HG02938 (cell line): ENCODE measurements around the gene PDE10A.
"Not testable (repeated sequence)": the region's sequence is repeated elsewhere in the genome, so short reads cannot be mapped to it uniquely, and the experiment has no call there.

ENCODE experiments used
- ATAC-seq: cut with Tn5 transposase; IDR thresholded peaks from one replicate; pipeline ENCODE4 v1.9.1; 2021; ENCODE audit warnings: mild to moderate bottlenecking, moderate library complexity; ENCODE audit not compliant: unreplicated experiment

The PDE10A gene

DNA sequence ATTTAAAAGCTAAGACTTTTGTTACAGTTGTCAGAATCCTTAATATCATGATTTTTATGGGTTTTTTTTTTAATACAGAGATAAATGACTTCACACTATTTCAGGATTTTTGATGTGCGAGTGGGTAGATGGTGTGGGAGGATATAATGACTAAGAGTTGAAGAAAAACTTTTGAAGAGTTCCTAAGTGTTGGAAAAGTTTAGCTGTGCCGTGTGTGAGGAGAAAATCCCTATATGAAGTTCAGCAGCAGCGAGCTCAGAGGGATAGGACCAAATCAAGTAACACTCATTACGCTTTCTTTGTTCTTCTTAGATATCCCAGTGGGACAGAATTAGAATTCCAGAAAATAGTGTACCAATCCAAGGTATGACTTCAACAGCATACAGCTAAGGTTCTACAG is 34.1 kb downstream of the PDE10A start:
- no peak for ATAC-seq

DNA sequence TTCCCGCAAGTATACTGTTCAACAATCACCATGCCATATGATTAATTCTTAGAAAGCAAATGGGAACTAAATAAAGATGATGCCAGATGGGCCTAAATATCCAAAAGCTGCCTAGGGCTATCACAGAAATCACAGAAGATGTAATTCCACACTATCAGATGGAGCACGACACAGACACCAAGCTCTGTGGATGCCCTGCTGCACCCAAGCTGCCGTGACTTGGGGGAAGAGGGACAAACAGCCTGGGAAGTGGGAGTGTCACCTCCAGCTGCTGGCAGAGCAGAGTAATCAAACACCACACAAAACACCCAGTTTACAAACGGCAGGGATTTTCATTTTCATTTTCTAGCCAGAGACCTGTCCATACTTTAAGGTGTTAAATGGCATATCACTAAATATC is 35.7 kb downstream of the PDE10A start:
- ATAC-seq = no peak

DNA sequence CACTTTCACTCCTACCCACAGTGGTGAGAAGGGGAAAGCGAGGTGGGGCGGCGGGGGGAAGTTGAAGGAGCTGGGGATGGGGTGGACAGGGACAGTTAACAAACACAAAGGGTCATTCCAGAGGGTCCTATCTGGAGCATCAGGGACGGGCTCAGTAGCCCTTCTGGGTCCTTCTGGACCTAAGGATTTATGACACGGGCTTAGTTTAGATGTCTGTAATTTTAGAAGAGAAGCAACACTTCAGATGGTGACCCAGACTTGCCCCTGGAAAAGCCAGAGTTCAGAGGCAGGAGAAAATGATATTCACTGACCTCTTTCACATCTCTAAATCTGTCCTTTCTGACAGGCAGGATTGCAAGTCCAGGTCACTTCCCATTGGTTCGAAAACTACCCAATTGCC is 36.3 kb downstream of the PDE10A start:
- ATAC-seq = no peak

DNA sequence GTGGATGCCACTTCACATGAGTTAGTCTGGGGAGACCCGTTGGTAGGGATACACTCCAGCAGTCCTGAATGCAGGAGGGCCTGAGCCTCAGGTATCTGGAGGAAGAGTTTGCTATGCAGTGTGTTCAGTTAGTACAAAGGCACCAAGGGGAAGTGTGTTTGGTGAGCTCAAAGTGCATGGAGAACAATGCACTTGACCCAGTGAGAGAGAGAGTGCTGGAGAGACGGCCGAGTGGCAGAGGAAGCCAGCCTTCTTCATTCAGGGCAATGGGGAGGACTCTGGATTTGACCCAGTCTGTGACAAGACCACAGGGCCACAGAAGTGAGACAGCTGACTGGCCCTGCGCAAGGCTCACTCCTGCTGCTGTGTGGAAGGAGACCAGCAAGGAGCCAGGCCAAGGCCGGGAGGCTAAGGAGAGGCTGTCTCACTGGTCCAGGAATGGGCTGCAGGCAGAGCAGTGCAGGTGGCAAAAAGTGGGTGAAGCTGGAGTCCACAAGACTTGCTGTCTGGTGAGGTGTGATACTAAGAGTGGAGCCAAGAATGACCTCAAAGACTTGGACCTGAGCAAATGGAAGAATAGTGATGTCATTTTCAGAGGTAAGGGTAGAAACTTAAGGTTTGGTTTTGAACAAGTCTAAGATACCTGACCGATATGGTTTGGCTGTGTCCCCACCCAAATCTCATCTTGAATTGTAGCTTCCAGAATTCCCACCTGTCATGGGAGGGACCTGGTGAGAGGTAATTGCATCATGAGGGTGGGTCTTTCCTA is 38.0 kb downstream of the PDE10A start:
- ATAC-seq = no peak

DNA sequence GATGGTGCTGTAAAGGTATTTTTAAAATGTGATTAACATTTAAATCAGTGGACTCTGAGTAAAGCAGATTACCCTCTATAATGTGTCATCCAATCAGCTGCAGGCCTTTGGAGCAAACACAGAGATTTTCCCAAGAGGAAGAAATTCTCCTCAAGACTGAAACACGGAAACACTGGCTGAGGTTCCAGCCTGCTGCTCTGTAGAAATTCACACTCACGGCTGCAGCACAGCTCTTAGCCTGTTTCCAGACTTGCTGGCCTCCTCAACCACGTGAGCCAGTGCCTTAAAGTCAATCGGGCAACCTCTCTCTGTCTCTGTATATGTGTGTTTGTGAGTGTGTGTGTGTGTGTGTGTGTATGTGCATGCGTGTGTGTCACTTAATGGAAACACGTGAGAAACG is 41.1 kb downstream of the PDE10A start:
- no peak for ATAC-seq

DNA sequence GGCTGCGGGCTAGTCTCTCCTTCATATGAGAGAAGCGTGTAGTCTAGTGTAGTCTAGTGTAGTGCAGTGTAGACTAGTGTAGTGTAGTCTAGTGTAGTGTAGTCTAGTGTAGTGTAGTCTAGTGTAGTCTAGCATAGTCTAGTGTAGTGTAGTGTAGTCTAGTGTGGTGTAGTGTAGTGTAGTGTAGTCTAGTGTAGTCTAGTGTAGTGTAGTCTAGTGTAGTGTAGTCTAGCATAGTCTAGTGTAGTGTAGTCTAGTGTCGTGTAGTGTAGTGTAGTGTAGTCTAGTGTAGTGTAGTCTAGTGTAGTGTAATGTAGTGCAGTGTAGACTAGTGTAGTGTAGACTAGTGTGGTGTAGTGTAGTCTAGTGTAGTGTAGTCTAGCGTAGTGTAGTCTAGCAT is 44.1 kb downstream of the PDE10A start:
- ATAC-seq = not testable (repeated sequence)

DNA sequence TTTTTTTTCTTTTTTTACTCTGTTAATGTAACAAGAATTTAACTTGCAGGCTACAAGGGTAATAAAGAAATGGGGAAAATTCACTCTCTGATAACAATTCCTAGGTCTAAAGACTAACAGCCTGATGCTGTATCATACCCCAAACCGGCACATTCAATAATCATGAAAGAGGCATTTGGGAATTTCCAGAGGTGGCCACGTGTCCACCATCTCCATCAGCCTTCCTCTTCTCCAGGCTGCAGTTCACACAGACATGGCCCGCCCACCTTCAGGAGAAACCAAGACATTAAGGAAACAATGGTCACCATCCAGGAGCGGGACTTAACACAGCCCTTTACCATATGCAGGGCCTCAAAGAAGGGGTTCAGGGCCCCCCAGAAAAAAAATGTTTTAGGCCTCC is 44.8 kb downstream of the PDE10A start:
- no peak for ATAC-seq

DNA sequence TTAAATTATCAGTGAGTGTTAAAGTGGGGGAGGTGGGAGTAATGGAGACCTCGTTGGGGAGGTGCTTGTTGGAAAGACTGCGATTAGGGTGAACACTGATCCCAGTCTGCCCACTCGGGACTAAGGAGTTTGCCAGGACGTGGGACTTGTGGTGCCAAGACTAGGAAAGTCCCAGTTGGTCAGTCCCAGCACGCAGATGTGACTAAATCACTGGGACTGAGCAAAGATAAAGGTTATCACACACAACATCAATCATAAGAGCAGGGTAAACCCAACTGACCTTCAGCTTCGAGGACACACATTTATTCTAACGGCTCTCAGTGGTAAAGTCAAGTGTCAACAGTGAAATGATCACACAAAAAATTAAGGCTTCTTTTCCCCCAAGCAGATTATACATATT is 45.5 kb downstream of the PDE10A start:
- ATAC-seq = no peak

DNA sequence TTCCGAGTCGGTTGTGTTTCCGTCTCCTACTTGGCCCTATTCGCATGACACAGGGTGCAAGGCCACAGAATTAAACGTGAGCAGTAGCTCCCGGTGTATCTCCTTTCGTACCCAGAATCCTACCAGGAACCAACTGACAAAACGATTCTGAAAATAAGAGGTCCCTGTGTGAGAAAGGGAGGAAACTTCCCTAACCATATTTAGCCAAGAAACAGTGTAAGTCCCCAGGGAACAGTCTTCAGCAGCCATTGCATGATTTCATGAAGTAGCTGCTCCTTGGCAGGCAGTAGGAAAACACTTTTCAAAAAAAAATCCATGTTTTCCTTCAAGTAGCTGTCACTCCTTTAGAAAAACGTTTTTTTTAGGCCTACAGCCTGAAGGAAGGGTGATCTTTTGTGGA is 46.9 kb downstream of the PDE10A start:
- no peak for ATAC-seq

DNA sequence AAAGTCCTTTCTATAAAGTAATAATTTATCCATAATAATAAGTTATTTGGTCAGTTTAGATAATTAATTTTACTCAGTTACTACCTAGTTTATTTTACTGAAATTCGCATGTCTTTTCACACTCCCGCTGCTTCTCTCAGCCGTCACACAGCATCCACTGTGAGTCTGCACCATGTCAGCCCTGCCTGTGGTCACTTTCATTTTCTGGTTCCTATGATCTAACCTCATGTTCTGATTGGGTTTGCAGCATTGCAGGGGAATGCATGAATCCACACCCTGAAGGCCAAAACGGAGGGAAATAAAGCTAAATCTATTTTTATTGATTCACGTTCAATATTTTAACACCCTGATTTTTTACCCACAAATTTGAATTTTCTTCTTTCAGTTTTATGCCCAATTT is 47.4 kb downstream of the PDE10A start:
- no peak for ATAC-seq

DNA sequence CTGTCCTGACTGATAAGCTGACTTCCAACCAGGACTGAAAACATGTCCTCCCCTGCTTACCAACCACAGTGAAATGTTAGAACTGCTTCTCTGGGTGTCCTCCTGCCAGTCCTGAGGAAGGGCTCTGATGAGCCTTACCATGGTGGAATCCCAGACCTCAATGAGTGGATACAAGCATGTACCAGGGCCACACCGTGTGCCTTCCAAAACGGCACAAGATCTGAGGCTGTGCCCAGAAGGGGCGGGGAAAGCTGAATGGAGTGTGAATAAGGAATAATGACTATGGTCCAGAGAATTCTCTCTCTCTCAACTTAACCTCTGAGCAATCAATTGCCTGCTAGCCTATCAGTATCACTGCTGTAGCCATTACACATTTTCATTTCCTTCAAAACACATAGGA is 51.7 kb downstream of the PDE10A start:
- ATAC-seq = no peak

DNA sequence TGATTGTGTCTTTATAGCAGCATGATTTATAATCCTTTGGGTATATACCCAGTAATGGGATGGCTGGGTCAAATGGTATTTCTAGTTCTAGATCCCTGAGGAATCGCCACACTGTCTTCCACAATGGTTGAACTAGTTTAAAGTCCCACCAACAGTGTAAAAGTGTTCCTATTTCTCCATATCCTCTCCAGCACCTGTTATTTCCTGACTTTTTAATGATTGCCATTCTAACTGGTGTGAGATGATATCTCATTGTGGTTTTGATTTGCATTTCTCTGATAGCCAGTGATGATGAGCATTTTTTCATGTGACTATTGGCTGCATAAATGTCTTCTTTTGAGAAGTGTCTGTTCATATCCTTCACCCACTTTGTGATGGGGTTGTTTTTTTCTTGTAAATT is 54.5 kb downstream of the PDE10A start:
- not testable (repeated sequence) for ATAC-seq

DNA sequence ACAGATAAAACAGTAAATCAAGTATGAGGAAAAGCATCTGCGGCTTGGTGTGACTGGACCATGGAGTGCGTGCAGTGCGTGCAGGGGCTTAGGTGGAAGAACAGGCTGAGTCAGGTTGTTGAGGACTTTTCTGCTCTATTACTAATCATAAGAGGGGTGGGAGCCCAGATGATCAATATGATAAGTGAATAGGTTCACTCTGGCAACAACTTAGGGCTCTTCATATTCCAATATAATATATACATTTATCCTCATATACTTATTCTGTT is 56.4 kb downstream of the PDE10A start:
- no peak for ATAC-seq

DNA sequence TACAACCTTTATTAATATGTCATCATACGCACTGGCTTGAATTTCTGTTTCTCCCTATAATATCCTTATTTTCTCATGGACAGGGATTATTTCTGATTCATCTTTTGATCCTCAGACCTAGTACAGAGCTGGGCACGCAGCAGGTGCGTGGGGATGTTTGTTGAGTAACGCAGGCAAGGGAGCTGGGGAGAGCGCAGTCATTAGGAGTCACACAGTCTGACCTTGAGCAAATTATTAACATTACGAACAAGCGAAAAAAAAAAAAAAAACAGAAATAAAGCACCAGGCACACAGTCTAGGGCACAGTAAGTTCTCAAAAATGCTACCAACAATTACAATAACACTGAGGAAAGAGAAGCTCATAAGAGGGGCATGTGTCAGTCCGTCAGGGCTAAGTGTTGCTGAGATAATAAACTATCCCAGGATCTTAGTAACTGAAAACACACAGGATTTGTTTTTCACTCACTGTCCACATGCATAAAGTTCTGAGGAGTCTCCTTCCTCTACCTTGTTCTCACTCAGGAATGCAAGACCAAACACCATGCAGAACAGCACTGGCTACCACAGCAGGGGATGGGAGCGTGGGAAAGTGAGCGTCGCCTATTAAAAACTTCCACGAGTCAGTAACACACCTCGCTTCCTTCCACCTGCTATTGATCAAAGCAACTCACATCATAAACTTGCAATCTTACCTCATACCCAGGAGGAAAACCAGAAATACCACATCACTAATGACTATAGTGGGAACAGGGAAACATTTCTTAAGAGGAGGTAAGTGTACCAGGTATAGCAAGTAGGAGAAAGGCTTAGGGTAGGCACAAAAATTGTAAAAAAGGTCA is 56.9 kb downstream of the PDE10A start:
- ATAC-seq = no peak

DNA sequence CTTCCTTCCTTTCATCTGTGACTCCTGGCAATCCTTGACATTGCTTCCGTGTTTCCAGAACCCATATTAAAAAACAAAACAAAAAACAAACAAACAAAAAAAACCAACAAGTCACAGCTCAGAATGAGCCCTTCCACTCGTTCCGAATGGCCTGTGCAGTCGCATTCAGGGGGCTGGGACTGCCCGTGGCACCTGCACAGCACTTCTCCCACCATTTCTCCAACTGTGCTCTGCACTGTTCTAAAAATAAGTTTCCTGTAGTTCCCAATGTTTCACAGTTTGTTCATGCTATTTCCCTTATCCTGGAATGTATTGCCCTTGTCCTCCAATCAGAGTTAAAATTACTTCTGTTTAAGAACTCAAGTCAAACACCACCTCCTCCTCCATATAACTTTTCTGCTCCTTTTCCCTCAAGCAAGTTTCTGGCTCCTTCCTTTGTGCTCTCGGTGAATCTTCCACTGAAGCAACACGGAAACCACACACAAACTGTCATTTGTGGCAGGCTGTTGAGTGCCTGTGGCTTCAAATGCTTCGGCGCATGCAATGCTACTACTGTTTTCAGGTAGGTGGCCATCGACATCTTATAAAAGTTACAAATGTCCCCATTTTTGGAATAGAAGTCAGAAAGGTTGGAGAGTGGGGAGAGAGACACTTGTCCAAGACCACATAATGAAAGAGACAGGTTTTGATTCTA is 57.7 kb downstream of the PDE10A start:
- ATAC-seq = no peak

DNA sequence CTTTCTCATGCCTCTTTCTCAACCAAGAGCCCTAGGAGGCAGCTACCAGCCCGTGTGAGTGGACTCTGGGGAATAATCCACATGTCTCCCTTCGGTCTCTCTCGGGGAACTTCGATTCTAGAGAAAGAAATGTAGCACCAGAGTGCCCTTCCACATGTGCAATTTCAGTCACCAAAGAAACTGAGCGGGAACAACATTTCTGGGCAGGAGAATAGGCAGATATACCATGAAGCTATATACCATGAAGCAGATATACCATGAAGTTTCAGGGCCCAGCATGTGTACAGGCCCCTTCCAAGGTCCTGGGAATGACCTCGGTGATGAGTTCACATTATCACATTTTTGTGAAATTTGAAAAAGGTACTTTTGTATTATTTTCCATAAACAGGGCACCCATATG is 60.8 kb downstream of the PDE10A start:
- ATAC-seq = no peak

DNA sequence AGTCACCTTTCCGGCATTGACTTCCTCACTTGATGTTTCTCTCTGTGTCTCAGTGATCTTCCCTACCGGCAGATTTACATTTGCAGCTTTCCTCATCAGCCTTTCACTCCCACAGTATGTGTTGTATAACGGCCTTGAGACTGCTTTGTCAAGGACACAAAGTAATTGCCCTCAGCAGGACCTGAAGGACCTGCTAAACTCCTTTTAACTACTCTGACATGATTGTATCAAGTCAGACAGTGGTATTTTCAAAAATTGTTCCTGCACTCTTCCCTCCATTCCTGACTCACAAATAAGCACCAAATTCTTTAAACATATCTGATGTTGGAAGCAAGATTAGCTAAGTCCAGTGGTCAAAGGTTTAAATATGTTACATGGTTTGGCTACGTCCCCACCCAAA is 62.4 kb downstream of the PDE10A start:
- ATAC-seq = no peak

DNA sequence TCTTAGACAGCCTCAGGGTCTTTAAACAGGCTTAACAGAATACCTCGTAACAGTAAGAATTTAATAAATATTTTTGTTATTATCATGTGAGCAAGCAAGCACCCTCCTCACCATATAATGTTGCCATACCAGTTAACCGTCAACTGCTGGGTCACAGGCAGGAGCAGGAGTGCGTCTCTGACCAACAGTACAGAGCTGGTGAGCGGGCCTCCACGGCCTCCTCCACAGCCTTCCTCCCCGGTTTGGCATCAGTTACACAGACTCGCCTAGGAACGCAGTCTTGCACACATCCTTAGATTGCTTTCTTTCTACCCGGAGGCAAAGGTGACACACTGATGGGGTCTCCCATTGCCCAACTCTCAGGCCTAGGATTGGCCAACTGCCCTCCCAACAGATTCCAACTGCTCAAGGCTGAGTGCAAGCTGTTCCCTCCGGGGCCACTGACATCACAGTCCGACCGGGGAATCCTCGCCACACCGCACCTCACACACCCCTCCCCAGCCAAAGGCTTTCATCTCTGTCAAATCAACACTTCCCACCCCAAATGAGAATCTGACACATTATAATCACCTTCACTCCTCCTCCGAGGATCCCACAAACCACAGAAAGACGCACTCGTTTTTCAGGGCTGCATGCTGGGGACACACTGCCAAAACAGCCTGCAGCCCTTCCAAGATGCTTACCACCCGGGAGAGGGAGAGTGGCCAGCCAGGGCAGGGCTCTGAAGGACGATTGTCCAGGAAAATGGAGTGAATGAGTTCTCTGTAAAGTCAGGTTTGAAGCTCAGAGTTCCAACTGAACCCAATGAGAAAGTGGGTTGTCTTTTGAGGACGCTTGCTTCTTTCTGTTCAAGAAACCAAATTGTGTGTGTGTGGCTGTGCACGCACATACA is 63.2 kb downstream of the PDE10A start:
- no peak for ATAC-seq

DNA sequence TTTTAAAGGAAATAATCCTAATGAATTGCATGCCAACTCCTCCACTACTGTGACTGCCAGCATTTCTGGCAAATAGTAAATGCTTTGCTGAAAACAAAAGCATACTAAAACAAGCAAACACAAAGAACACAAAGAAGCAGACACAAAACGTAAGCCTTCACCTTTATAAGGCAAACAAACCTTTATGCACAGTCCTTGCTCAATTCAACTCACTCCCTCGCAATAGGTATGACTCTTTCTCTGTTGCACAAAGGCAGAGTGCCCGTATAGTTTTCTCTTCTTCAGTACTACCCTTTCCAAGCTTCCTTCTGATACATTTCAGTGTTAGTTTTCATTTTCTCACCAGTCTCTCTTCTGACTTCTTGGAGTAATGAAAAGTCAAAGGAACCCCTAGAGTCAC is 63.9 kb downstream of the PDE10A start:
- ATAC-seq = no peak

DNA sequence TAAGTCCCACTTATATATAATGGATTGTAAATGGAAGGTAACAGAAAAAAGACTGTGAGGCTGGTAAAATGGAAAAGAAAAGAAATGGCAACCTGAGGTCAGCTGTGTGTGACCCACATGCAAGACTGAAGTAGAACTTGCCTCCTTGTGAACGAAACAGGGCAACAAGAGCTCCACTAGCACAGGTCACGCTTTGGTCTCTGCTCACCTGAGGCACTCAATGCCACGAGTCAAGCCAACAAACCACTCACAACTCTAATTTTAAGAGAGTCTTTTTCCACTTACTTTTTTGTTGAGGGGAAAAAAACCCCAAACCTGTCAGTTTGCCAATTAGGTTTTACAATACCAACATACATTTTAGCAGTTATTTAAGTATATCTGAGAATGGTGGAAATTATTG is 65.2 kb downstream of the PDE10A start:
- ATAC-seq = no peak
